ENCODE data around the gene S100A2. TPM values are rescaled to one million over a fixed set of nuclear protein-coding genes. Genes with fewer than 3 reads are reported as not detected.

S100A2 gene
- total RNA-seq, 1 experiment from 2014 or later = 373 TPM

GRCh38 chr1:153566414-153567371 is 1.0 kb upstream of the S100A2 start:
- Histone ChIP-seq H3K4me1 (ENCODE audit: insufficient read depth, low read length) (peaks cover 60% of the 10 kb centered on the region), H2AFZ (ENCODE audit: low read length) (no peak overlapping the region)

GRCh38 chr1:153563991-153564390 is 1.7 kb downstream of the S100A2 start:
- Histone ChIP-seq H3K9me3 (ENCODE audit: low read length) (no peaks in the 10 kb centered on the region), H3K4me3 (ENCODE audit: low read length) (peak overlapping the region; percentile 12; the same call in 1 of the 2 replicates), H2AFZ (ENCODE audit: low read length) (no peak overlapping the region), H3K9ac (ENCODE audit: low read length) (peak overlapping the region; percentile 94), H3K36me3 (ENCODE audit: low read depth, low read length) (no peaks in the 10 kb centered on the region), H3K9me2 (replicated peaks; ENCODE audit: low read length) (no peaks in the 10 kb centered on the region), H3K79me2 (ENCODE audit: low read length) (peaks cover 38% of the 10 kb centered on the region), H3K4me1 (ENCODE audit: insufficient read depth, low read length) (peaks cover 58% of the 10 kb centered on the region), H4K20me1 (ENCODE audit: low read length) (no peaks in the 10 kb centered on the region), H3K27ac (ENCODE audit: low read length) (peak overlapping the region; percentile 100), H3K4me2 (ENCODE audit: low read length) (peak overlapping the region; percentile 84), H3F3A (ENCODE audit: low read length, unreplicated experiment) (peaks cover 8% of the 10 kb centered on the region), H3K27me3 (ENCODE audit: low read length) (no peaks in the 10 kb centered on the region)
- no peak for DNase-seq
- POLR2A ChIA-PET (ENCODE audit: unreplicated experiment) = interaction anchor here (1.6 kb wide), 1 partner anchor 29 kb away, joined by 3 read pairs; the partner anchor contains the start of gene S100A6
- CTCF ChIA-PET = interaction anchor here (1.4 kb wide), 1 partner anchor 30 kb away, joined by 3 read pairs; no protein-coding TSS in a partner anchor
- ATAC-seq = no peak
- intact Hi-C loops (cut with micrococcal nuclease) = no loop called here
- BruUV-seq (replicated peaks) = no TSS peak
- TF ChIP-seq CTCF (conservative IDR thresholded peaks at IDR 0.05; ENCODE audit: low read depth, low read length) (no peak), EZH2phosphoT487 (IDR thresholded peaks at IDR 0.05; ENCODE audit: borderline replicate concordance, low read length) (no peak), EZH2 (IDR thresholded peaks at IDR 0.05; ENCODE audit: low read length, unreplicated experiment) (no peak)

More at GRCh38 chr1:153566414-153567371, 1.0 kb upstream of the S100A2 start:
- peak overlapping the region; percentile 73 for H3K4me2 ChIP-seq (ENCODE audit: low read length)
- no peaks in the 10 kb centered on the region for H3K36me3 ChIP-seq (ENCODE audit: low read depth, low read length)
- DNase-seq (peak; percentile 99), ATAC-seq (peak; percentile 66)
- intact Hi-C loops (cut with micrococcal nuclease) = loop anchor here (1.0 kb wide), 2 partner anchors 21 to 43 kb away; partner anchors contain the start of gene S100A4
- H3F3A ChIP-seq (ENCODE audit: low read length, unreplicated experiment) = peaks cover 8% of the 10 kb centered on the region
- TF ChIP-seq CTCF (conservative IDR thresholded peaks at IDR 0.05; ENCODE audit: low read depth, low read length) (no peak), EZH2 (IDR thresholded peaks at IDR 0.05; ENCODE audit: low read length, unreplicated experiment) (no peak), EZH2phosphoT487 (IDR thresholded peaks at IDR 0.05; ENCODE audit: borderline replicate concordance, low read length) (no peak)
- peak overlapping the region; percentile 100 for H3K27ac ChIP-seq (ENCODE audit: low read length)
- ChIA-PET CTCF (interaction anchor here (0.5 to 2.1 kb wide), 7 partner anchors 22 to 120 kb away, joined by 3 to 25 read pairs (median 4); partner anchors contain the start of genes CHTOP, S100A13 and S100A6), POLR2A (ENCODE audit: unreplicated experiment) (interaction anchor here (0.6 to 2.1 kb wide), 19 partner anchors 9 to 345 kb away, joined by 3 to 35 read pairs (median 7); partner anchors contain the start of genes S100A13, S100A16, S100A4 and S100A5)
- H3K9me3 ChIP-seq (ENCODE audit: low read length) = no peaks in the 10 kb centered on the region
- H4K20me1 ChIP-seq (ENCODE audit: low read length) = no peaks in the 10 kb centered on the region
- H3K4me3 ChIP-seq (ENCODE audit: low read length) = peak overlapping the region; percentile 42
- no peaks in the 10 kb centered on the region for H3K9me2 ChIP-seq (replicated peaks; ENCODE audit: low read length)
- no peaks in the 10 kb centered on the region for H3K27me3 ChIP-seq (ENCODE audit: low read length)
- H3K9ac ChIP-seq (ENCODE audit: low read length) = peak overlapping the region; percentile 94
- peaks cover 38% of the 10 kb centered on the region for H3K79me2 ChIP-seq (ENCODE audit: low read length)
- BruUV-seq (replicated peaks) = TSS peak; percentile 73
